ENCODE results near the gene CER1.

DNA sequence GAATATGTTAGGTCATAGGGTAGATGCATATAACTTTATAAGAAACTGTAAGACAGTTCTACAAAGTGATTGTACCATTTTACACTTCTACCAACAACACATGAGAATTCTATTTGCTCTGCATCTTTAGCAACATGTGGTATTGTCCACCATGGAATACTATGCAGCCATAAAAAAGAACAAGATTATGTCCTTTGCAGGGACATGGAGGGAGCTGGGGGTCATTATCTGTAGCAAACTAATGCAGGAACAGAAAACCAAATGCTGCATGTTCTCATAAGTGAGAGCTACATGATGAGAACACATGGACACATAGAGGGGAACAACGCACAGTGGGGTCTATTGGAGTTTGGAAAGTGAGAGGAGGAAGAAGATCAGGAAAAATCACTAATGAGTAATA lies 22.2 kb upstream of the CER1 start:
- TF ChIP-seq TCF7L2 (IDR thresholded peaks at IDR 0.05; ENCODE audit: low read depth, low read length) (no peak), YY1 (IDR thresholded peaks at IDR 0.05; ENCODE audit: borderline replicate concordance in 1 of 3, control insufficient read depth in 1 of 3, extremely low read depth in 1 of 3, insufficient read depth in 3 of 3, insufficient read length in 1 of 3, insufficient replicate concordance in 2 of 3, low read depth in 1 of 3, low read length in 2 of 3) (no peak), ESRRA (IDR thresholded peaks at IDR 0.05; ENCODE audit: borderline replicate concordance, low read depth) (no peak), ZNF384 (IDR thresholded peaks at IDR 0.05; ENCODE audit: low read depth, low read length) (no peak), THRA (IDR thresholded peaks at IDR 0.05) (no peak), SMARCB1 (IDR thresholded peaks at IDR 0.05; ENCODE audit: insufficient read length, low read depth) (no peak), EGR1 (conservative IDR thresholded peaks at IDR 0.05) (no peak), ZNF165 (CRISPR knock-in tag; IDR thresholded peaks at IDR 0.05; ENCODE audit: borderline replicate concordance) (no peak)
- TF ChIP-seq, protein P1, sequence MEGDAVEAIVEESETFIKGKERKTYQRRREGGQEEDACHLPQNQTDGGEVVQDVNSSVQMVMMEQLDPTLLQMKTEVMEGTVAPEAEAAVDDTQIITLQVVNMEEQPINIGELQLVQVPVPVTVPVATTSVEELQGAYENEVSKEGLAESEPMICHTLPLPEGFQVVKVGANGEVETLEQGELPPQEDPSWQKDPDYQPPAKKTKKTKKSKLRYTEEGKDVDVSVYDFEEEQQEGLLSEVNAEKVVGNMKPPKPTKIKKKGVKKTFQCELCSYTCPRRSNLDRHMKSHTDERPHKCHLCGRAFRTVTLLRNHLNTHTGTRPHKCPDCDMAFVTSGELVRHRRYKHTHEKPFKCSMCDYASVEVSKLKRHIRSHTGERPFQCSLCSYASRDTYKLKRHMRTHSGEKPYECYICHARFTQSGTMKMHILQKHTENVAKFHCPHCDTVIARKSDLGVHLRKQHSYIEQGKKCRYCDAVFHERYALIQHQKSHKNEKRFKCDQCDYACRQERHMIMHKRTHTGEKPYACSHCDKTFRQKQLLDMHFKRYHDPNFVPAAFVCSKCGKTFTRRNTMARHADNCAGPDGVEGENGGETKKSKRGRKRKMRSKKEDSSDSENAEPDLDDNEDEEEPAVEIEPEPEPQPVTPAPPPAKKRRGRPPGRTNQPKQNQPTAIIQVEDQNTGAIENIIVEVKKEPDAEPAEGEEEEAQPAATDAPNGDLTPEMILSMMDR (IDR thresholded peaks at IDR 0.05 in 2 of 3, conservative IDR thresholded peaks at IDR 0.05 in 1 of 3; ENCODE audit: insufficient read depth in 2 of 3, low read depth in 1 of 3, low read length in 3 of 3): no peak

Data from K562 (cell line).